Activated CD8-positive, alpha-beta memory T cell treated with anti-CD3 and anti-CD28 coated beads, Interleukin-2, amount 50 U/mL, for 24 hours (primary cell): Measurements from ENCODE around the gene PRMT3.
"Not testable (repeated sequence)": the region's sequence is repeated elsewhere in the genome, so short reads cannot be mapped to it uniquely, and the experiment has no call there.

Experiments used
- DNase-seq: peaks from one replicate; pipeline ENCODE4 v3.0.0-alpha.2; 2020; ENCODE audit errors: extremely low read depth

PRMT3 gene

DNA sequence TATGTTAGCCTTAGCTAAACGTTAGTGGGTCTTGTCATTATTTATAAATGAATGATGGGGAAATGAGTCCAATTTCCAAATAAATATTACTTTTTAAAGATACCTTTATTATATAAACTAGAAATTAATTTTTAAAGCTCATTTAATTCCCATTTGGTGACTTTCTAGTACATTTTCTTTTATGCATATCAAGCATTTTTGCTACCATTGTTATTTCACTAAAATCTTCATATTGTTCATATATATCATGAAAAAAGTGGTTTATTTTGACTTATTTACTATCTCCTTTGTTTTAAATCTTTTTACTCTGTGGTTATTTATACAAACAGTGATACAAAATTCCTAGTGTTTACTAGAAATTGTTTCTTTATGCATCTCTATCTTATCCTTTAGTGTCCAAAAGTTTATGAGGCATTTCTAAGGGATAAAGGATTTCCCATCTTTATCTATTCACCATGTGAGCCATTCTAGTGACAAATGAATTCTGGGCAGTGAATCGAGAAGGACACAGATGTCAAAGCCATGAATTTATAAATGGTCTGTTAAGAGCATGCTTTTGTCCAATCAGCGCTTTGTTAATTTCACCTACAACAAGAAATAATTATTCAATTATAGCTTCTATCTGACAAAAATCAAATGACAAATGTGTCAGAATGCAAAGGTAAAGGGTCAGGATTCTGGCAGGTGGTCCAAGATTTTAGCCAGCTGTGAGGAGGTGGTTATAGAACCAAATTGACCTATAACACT lies 70.6 kb downstream of the PRMT3 start:
- no peak for DNase-seq

DNA sequence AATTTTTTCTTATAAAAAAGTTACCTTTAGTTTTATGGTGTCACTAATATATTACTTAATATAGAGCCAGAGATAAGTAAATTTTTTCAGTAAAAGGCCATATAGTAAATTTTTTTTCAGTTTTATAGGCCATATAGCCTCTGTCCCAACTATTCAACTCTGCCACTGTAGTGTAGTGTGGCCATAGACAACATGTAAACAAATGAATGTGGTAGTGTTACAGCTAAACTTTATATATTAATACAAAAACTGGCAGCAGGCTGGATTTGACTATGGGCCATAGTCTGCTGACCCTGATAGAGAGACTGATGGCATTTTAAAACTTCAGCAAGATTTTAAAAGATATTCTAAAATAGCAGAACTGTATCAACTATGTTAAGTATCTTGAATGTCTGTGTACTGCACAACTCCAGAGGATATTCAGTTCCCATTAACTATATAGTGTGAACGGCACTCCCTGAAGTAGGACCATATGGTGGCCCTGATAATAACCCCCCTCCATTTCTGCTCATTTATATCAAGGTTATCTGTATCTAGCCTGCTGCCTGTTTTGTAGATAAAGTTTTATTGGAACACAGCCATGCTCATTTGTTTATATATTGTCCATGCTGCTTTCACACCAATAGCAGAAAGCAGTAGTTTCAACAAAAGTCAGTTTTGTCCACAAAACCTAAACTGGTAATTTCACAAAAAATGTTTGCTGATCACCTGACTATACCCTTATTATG lies 71.6 kb downstream of the PRMT3 start:
- DNase-seq = no peak

GRCh38 chr11:20459865-20460264 lies 72.3 kb downstream of the PRMT3 start:
- no peak for DNase-seq

DNA sequence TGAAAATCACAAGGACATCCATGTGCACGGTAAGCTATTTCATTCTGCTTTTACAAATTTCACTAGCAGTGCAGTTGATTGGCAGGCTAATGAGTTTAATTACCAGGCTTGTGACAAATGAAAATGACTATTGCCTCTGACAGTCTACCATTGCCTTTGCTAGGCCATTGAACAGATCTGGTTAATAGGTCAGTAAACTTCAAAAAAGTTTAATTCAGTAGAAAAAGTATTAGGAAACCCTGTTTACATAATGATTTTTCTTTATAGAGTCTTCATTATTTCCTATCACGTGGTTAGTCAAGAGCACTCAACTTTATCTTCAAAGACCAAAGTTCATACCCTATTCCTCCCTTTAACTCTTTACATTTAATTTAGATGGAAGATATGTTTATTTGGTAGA lies 77.0 kb downstream of the PRMT3 start:
- DNase-seq = no peak

- DNase-seq = no peak
These were observed 80.1 kb downstream of the PRMT3 start for GRCh38 chr11:20467487-20468185.

GRCh38 chr11:20470348-20470747 lies 82.8 kb downstream of the PRMT3 start:
- DNase-seq = no peak

DNA sequence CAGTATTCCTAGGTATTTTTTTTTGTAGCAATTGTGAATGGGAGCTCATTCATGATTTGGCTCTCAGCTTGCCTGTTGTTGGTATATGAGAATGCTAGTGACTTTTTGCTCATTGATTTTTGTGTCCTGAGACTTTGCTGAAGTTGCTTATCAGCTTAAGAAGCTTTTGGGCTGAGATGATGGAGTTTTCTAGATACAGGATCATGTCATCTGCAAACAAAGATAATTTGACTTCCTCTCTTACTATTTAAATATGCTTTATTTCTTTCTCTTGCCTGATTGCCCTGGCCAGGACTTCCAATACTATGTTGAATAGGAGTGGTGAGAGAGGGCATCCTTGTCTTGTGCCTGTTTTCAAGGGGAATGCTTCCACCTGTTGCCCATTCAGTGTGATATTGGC lies 84.4 kb downstream of the PRMT3 start:
- DNase-seq = not testable (repeated sequence)

DNA sequence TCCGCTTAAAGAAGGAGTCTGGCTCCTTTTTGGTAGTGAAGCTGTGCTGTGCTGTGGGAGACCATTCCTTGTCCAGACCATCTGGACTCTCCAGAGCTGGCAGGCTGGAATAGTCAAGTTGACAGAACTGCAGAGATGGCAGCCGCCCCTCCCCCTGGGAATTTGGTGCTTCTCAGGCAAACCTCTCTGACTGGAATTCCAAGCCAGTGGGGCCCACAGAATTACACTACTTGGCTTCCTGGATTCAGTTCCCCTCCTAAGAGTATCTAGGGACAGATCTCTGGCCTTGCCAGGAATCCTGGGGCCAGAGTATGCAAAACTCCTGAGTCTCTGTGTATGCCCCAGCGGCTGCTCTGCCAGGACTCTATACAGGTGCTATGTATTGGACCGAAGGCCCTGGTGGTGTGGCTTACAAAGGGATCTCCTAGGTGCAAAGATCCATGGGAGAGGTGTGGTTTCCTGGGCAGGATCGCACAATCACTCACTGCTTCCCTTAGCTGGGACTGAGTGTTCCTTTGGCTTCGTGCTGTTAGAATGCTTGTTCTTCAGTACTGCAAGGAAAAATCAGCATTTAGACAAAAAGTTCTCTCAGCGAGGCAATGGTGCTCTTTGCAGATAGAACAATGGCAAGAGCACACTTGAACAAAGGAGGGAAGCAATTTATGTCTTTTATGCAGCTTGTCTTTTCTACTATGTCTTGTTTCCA lies 86.8 kb downstream of the PRMT3 start:
- no peak for DNase-seq

DNA sequence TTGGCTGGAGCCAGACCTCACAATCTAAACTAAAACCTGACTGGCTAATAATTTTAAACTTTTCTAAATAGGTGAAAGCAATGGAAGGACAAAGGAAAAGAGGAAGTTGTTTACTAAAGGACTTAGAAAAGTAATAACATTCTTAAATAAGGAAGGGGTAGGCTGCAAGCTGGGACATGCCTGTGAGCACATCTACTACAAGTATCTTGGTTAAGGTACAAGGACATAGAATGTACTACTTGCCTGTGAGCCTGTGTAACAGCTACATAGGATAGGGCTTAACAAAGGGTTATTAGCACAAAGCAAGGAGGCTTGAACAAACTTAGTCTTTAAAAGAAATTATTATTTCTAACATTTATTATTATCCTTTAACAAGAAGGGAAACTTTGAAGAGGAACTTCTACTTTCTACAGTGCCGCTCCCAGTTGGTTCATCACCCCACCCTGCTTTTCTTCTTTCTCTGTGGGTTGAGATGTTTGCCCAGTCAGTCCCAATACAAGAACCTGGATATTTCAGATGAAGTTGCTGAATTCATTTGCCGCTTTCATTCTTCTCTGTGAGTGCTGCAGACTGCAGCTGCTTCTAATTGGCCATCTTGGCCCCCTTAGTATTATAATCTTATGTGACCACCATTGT lies 87.5 kb downstream of the PRMT3 start:
- DNase-seq = no peak

- DNase-seq = no peak
These were observed 90.0 kb downstream of the PRMT3 start for GRCh38 chr11:20477418-20478090.

DNA sequence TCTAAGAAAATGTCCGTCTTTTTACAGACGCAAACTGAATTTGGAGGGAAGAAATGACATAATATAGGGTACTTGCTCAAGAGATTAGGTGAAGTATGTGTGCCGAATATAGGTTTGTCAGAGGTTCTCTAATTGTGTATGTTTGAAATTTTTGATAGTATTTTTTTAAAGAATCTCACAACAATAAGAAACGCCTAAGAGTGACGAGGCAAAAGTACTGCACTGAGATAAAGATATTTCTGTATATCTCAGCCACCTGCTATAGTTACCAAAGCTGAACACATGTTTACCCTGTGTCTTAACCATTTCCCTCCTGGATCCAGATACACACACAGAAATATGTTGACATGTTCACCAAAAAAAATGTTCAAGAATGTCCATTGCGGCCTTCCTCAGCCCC lies 92.0 kb downstream of the PRMT3 start:
- no peak for DNase-seq

- DNase-seq = no peak
These were observed 96.4 kb downstream of the PRMT3 start for GRCh38 chr11:20483931-20484330.

DNA sequence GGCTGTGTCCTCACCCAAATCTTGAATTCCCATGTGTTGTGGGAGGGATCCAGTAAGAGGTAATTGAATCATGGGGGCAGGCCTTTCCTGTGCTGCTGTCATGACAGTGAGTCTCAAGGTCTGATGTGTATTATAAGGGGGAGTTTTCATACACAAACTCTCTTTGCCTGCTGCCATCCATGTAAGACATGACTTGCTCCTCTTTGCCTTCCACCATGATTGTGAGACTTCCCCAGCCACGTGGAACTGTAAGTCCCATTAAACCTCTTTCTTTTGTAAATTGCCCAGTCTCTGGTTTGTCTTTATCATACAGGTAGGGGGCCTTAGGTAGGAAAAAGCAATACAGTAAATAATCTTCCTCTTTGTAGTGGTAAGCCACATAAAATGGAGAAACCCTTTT lies 96.9 kb downstream of the PRMT3 start:
- DNase-seq = not testable (repeated sequence)

DNA sequence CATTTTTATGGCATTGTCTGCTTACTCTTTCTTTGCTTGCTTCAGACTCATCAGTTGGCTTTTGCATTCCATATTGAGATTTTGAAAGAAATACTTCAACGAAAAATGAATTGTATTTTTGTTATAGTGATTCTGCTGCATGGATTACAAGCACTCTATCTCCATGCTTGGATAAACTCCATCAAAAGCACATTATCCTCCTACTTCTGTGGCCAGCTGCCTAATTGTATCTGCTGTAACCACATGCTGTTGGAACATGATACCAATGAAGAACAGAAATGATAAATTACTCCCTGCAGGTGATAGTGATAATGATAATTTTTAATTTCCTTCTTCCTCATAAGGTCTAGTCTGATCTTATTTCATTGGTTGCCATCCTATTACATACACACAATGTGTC lies 100.8 kb downstream of the PRMT3 start:
- DNase-seq = no peak

DNA sequence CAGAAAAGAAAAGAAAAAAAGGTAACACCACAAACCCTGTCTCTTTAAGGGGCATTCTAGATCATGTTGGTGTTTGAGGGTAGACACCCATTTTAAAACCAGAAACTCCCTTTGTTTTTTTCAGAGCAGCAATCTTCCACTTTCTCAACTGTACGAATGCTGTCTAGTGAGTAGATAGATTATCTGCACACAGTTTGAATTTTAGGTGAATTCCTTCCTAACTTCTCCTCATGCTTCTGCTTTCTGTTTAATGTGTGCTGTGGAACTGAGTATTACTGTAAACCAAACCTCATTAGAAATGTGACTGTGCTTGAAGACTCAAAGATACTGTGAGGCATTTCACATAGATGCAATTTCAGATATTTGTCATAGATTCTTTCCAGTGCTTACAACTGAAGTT lies 102.4 kb downstream of the PRMT3 start:
- no peak for DNase-seq

DNA sequence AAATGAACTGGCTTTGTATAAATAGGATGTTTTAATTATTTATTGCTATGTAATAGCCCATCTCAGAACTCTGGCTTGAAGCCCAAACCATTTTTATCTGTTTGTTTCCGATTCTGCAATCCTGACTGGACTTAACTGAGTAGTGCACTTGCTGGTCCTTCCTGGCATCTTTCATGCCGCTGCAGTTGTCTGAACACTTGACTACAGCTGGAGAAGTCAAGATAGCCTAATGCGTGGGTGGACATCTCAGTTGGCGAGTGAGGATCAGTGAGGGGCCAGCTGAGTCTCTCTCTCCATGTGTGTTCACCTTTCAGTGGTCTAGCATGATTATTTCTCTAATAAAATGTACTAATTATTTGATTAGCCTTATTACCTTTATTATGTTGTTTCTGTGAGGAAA lies 105.8 kb downstream of the PRMT3 start:
- DNase-seq = no peak

GRCh38 chr11:20497124-20497792 lies 109.7 kb downstream of the PRMT3 start:
- no peak for DNase-seq

- DNase-seq = no peak
These were observed 113.7 kb downstream of the PRMT3 start for GRCh38 chr11:20501252-20501651.

DNA sequence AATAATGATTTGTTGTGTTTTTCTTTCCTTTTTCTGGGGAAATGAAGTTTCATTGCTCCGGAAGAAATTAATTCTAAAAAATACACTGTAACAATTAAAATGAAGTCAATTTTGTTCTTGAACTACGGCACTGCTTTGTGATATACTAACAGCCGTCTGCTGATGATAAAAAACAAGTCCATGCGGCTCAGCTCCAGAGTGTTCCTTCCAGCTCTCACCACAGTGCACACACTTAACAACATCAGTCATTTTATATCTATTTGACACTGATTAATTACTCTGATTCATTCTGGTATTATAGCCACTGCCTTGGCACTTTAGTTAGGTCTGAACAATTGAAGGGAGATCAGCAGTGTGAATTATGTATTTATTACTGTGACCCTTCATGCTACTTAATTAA lies 114.5 kb downstream of the PRMT3 start:
- DNase-seq = no peak

- DNase-seq = no peak
These were observed 124.5 kb downstream of the PRMT3 start for GRCh38 chr11:20511982-20512381.

DNA sequence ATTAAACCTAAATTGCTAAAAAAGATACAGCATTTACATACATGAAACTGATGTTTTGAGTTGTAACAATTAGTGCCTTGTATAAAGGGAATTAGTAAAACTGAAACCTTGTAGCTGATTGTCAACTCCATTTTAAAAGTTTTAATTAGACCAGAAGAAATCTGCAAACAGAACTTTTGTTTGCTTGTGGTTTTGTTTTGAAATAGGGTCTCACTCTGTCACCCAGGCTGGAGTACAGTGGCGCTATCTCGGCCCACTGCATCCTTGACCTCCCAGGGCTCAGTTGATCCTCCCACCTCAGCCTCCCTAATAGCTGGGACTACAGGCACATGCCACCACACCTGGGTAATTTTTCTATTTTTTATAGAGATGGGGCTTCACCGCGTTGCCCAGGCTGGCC lies 125.4 kb downstream of the PRMT3 start:
- DNase-seq = no peak
